LoVo (cell line): ENCODE results near the gene FOXRED1.
"Not testable (repeated sequence)": the region's sequence is repeated elsewhere in the genome, so short reads cannot be mapped to it uniquely, and the experiment has no call there.

ENCODE experiments used
- DNase-seq: peaks from one replicate; pipeline ENCODE4 v3.0.0-alpha.2; 2016; ENCODE audit warnings: low spot score

Gene FOXRED1

GRCh38 chr11:126277780-126278179 is 8.8 kb downstream of the FOXRED1 start:
- DNase-seq, result no peak

DNA sequence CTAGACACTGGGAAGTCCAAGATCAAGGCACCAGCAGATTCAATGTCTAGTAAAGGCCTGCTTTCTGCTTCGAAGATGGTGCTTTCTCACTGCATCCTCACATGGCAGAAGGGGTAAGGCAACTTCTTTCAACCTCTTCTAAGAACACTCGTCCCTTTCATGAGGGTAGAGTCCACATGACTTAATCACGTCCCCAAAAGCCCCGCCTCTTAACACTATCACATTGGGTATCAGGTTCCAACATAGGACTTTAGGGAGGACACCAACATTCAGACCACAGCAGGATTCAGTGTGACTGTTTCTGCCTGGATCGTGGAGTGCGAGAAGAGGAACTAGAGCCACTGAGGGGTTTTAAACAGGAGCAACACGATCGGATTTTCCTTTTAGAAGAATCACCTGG is 10.2 kb downstream of the FOXRED1 start:
- DNase-seq, result no peak

- no peak for DNase-seq
Observed at GRCh38 chr11:126280595-126280994, 11.6 kb downstream of the FOXRED1 start.

DNA sequence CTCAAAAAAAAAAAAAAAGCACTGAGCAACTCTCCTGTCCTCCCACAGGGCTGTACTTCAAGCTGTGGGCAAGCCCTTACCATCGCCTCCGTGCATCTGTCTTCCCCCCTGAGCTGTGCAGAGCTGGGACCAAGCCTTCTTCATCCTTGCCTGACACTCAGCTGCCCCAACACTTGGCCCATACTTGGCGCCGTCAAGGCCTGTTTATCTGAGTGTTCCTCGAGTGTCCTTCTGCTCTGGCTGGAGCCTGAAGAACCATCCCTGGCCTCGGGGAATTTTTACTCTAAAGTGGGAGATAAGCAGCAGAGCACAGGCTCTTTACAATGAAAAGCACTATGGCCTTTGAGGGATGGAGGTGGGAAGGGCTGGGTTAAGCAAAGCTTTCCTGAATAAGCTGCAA is 12.3 kb downstream of the FOXRED1 start:
- DNase-seq, result no peak

GRCh38 chr11:126281666-126282175 is 12.8 kb downstream of the FOXRED1 start:
- no peak for DNase-seq

- no peak for DNase-seq
Observed at GRCh38 chr11:126282361-126282735, 13.4 kb downstream of the FOXRED1 start.

DNA sequence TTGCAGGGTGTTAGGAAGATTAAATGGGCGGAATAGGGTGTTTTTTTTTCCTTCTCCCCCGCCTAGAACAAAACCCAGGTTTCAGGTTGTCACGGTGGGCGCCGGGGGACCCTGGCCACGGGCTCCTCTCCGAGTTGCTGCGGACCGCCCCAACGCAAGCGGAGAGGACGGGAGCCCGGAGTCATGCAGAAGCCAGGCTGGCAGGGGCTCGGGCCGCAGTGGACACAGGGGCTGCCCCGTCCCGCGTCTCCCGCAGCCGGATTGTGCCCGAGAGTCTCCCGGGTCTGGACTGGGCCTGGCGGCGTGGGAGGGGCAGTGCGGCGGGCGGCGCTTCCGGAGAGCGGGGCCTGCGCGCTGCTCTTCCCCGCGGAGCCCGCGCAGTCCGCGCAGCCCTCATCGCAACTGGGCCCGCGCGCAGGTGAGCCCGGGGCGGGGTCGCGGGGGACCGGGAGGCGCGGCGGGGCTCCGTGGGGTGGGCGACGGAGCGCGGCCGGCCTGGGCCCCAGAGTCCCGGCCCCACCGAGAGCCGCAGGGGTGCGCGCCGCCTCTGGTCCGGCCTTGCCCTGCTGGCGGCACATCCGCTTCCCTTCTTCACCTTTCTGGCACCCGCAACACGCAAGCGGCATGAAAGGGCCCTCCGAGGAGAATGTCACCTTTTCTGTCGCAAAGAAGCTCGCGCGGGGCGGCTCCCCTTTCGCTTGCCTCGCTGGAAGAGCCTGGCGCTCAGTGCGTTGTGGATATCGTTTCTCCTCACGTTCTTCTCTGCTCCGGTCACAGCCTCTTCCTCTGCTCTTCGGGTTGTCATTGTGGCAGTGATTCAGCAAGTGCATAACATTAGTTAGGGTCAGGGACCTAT is 14.0 kb downstream of the FOXRED1 start, which contains the start of gene TIRAP:
TSS of gene TIRAP (plus strand) at position 358 of the 856 bp plus-strand sequence. CDS start 7,802 bp downstream, outside the sequence.
- DNase-seq, result peak; percentile 57

DNA sequence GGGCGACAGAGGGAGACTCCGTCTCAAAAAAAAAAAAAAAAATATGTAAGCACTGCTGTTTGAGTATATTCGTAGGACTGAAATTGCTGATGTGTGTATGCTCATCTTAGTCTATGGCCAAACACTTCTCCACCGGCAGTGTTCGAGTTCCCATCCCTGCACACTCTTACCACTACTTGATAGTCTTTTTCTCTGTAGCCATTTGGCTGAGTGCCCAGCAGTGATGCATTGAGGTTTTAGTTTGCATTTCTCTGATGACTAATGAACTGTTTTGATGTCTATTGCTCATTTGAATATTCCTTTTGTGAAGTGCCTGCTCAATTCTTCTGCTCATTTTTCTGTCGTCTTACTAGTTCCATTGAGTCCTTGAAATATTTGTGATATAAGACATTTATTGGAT is 15.9 kb downstream of the FOXRED1 start:
- peak; percentile 86 for DNase-seq

DNA sequence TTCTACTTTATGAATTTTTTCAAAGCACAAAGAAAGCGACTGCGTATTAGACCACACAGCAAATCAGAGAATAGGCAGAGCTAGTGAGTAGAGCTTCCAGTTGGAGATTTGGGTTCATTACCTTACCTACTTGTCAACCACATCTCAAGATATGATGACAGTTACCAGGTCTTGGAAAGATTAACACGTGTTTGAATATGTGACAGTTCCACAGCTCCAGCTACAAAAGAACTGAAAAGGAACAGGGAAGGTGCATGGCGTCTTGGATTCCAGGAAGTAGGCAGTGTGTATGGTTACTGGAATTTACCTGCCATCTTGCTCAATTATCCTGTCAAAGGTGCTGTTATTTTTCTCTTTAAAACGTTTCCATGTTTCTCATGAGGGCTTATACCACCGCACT is 19.3 kb downstream of the FOXRED1 start:
- DNase-seq, result no peak

DNA sequence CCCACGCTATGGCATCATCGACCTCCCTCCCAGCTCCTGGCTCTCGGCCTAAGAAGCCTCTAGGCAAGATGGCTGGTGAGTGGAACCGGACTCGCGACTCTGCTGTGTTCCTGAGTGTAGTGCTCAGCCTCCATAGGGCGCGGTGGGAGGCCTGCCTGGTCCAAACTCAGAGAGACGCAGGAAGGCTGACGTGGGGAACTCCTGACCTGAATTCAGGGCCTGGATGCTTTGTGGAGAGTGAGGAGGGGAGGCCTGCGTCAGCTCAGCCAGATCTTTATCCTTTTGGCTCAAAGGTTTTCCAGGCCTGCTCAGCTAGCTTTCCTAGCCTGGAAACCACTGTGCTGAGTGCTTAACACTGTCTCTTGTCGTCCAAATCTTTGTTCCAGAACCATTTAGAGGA is 21.9 kb downstream of the FOXRED1 start:
- DNase-seq, result no peak

GRCh38 chr11:126293726-126294125 is 24.8 kb downstream of the FOXRED1 start:
- no peak for DNase-seq

- DNase-seq, result no peak
Observed at GRCh38 chr11:126297004-126297403, 28.1 kb downstream of the FOXRED1 start.

DNA sequence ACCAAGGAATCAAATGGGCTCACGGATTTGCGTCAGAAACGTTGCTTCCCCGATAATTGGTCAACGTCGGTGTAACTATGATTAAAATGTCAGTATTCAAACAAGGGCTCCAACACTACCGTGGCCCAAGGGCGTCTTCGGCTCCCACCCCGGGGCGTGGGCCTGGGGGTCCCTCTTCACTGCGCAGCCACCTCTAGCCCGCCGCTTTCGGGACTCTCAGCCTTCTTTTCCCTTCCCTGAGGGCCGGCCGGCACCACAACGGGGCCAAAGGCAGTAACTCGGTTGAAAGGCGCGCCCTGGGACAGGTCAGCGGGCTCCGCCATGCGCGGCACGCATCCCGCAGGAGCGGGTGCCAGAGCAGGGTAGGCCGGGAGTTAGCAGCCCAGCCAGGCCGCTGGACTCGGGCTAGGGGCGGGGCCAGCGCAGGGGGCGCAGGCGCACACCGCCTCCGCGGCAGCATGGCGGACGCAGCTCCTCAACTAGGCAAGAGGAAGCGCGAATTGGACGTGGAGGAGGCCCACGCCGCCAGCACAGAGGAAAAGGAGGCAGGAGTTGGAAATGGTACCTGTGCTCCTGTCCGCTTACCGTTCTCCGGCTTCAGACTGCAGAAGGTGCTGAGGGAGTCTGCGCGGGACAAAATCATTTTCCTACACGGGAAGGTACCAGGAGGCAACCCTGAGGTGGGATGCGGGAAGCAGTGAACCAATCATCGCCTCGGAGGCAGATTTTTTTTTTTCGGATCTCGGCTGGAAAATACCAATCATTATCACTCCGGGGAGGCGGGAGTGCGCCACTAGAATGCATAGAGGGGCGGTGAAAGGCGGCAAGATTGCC is 34.9 kb downstream of the FOXRED1 start, which contains the start of gene DCPS:
TSS of gene DCPS (plus strand) at position 438 of the 834 bp plus-strand sequence. CDS start at position 459, 21 bp downstream.
- DNase-seq, result peak; percentile 91

DNA sequence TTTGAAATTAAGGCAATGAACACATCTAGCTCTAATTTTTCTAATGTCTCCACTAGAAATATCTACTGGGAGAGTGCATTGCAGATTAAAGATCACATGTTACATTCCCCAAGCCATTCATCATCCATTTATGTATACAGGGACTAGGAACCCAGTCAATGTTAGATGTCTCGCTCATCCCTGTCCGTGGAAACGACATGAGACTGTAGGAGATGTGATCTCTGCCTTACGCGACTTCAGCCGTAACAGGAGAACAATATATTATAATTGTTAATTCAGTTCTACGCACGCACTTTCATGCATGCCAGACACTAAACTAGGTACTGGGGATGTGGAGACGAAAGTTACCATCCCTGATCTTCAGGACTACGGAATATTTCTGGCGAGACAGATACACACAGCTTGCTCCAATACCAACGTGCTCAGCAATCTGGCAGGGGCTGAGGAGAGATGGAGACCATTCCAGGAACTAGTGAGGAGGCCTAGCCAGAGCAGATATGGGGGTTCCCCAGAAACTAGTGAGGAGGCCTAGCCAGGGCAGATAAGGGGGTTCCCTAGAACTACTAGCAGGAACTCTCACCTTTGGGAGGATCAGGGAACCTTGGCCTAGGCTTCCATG is 35.6 kb downstream of the FOXRED1 start:
- DNase-seq, result no peak

- DNase-seq, result no peak
Observed at GRCh38 chr11:126305699-126306098, 36.7 kb downstream of the FOXRED1 start.

GRCh38 chr11:126307706-126308105 is 38.8 kb downstream of the FOXRED1 start:
- no peak for DNase-seq

GRCh38 chr11:126308271-126308671 is 39.3 kb downstream of the FOXRED1 start:
- no peak for DNase-seq

GRCh38 chr11:126308771-126309170 is 39.8 kb downstream of the FOXRED1 start:
- not testable (repeated sequence) for DNase-seq

DNA sequence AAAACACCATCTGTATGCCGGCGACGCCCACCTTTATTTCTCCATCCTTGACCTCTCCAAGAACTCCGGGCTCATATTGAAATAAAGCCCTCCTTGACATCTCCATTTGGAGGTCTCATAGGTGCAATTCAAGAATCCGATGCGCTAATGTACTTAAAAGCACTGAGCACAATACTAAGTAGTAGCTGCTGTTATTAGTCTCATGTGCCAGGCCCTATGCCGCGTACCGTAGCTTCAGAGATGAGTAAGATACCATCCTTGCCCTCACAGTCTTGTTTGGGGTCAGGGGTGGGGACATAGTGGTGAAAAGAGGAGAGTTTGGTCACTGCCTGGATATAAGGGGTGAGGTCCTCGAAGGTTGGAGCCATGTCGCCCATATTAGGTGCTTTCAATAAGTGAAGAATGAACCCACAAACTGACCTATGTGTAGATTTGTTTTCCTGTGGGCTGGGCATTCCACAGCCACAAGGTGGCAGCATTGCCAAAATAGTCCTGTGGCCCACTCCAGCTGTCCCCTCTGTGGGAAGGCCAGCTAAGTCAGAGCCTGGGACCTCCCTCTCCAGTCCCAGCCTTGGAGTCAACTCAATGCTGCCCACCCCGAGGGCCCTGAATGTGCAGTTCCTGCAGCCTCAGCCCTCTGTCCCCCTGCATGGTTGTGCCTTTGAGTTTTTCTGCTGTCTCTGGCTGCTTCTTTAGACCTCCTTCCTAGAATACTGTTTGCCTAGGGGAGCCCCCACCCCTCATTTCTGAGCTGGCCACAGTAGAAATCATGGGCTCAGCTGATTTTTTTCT is 41.4 kb downstream of the FOXRED1 start:
- DNase-seq, result peak; percentile 55

- no peak for DNase-seq
Observed at GRCh38 chr11:126310992-126311310, 42.0 kb downstream of the FOXRED1 start.
